Epithelial cell of proximal tubule (primary cell): ENCODE data around the gene CLDN20. TPM values are rescaled to one million over a fixed set of nuclear protein-coding genes. Genes with fewer than 3 reads are reported as not detected.
"Not testable (repeated sequence)": the region's sequence is repeated elsewhere in the genome, so short reads cannot be mapped to it uniquely, and the experiment has no call there.

Experiments
- DNase-seq: peaks from one replicate; pipeline ENCODE4 v3.0.0-alpha.2; 2011; ENCODE audit warnings: low read depth
- H3K4me3 ChIP-seq: 2 replicates; pipeline ENCODE4 v1.5.1; 2011; ENCODE audit warnings: low read depth, mild to moderate bottlenecking, low read length
- total RNA-seq: library from RNA; depleted of rRNA; stranded (reverse); fragments of >200 nt; gene quantifications from 2 replicates; pipeline ENCODE4 v1.2.3, GENCODE V29; 2015
- TF ChIP-seq, protein P1 (sequence below): conservative IDR thresholded peaks from 2 replicates; pipeline ENCODE4 v1.5.1; 2012; ENCODE audit warnings: low read depth, mild to moderate bottlenecking, low read length

The CLDN20 gene
- total RNA-seq, 1 donor from 2014 or later = not detected

DNA sequence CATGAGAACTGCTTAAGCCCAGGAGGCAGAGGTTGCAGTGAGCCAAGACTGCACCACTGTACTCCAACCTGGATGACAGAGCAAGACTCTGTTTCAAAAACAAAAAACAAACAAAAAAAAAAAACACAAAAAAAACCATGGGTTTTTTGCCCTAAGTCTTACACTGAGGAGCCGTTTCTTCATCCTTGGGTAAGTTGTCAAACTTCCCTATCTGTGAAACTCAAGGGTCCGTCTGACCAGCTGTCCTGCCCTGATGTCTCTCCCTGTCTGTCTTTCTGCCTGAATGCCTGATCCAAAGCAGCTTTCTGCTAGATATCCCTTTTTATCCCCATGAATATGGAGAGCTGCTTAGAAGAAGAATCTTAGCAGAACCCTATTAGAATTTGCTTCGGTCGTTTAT is 41.3 kb upstream of the CLDN20 start:
- TF ChIP-seq, protein P1, sequence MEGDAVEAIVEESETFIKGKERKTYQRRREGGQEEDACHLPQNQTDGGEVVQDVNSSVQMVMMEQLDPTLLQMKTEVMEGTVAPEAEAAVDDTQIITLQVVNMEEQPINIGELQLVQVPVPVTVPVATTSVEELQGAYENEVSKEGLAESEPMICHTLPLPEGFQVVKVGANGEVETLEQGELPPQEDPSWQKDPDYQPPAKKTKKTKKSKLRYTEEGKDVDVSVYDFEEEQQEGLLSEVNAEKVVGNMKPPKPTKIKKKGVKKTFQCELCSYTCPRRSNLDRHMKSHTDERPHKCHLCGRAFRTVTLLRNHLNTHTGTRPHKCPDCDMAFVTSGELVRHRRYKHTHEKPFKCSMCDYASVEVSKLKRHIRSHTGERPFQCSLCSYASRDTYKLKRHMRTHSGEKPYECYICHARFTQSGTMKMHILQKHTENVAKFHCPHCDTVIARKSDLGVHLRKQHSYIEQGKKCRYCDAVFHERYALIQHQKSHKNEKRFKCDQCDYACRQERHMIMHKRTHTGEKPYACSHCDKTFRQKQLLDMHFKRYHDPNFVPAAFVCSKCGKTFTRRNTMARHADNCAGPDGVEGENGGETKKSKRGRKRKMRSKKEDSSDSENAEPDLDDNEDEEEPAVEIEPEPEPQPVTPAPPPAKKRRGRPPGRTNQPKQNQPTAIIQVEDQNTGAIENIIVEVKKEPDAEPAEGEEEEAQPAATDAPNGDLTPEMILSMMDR = no peak
- no peak for DNase-seq
- no peak overlapping the region for H3K4me3 ChIP-seq

DNA sequence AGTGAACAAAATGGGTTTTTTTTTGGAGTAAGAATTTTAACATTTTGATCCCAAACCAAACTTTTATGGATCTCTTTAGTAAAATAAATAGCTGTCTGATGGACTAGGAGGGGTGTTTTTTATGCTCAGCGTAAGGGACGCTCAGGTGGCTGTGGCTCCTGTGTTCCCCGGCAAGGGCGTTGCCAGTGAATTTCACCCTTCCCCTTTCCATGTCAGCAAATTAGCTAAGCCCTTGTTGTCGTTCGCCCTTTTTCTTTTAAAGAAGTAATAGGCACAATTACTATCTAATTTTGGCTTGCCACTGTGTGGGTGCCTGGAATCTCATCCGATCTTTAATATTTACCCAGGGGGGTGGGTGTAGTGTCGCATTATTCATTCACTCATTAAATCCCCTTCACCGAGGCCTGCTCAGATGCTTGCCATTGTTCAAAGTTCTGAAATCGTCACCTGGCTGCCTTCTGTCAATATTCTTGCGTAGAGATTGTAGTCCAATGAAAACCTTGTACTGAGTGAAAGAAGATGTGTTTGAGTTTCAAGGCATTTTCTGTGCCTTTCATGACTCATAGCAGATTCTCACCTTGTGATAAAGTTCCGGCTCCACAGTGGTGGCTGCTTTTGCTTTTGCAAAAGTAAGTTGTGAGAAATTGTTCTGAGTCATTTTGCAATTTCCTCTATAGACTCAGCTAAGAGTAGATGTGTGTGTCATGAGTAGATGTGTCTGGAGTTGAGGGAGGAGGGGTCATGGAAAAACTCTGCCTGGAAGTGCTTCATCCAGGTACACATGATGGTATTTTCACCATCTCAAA is 40.0 kb upstream of the CLDN20 start:
- peak overlapping the region; percentile 6 for H3K4me3 ChIP-seq
- TF ChIP-seq, protein P1 = no peak

DNA sequence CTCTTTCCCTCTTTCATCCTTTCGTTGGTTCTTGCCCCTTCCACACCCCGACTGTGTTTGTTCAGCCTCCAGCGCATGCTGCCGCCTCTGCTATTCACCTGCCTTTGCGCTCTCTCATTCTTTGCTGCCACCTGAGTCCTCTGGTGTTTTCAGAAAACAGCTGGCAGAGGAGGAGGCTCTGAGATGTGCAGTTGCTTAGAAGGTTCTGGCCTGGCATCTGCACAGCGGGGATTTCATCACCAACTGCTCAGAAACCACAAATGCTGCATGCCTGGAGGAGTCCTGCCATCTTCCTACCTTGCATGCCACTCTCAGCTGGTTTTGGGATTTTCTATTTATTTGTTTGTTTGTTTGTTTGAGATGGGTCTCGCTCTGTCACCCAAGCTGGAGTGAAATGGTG is 39.2 kb upstream of the CLDN20 start:
- H3K4me3 ChIP-seq = no peak overlapping the region
- TF ChIP-seq, protein P1 = no peak
- no peak for DNase-seq

More for the DNA sequence above, 40.0 kb upstream of the CLDN20 start:
- DNase-seq = peak; percentile 78

DNA sequence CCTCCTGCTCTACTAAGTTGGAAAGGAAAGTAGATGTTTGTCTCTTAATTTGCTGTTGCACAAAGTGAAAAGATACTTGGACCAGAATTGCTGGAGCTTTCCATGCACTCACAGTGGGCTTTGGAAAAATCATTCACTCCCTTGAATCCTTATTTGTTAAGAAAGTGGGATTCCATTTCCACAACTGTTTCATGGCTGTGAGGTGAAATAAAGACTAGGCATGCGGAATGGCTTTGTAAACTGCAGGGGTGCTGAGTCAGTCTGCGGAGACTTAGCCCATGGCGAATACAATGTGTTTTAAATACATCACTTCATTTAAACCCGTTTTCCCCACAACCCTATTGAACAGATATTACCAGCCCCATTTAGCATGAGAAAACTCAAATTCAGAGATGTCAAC is 36.8 kb upstream of the CLDN20 start:
- no peak overlapping the region for H3K4me3 ChIP-seq
- TF ChIP-seq, protein P1 = no peak
- no peak for DNase-seq

DNA sequence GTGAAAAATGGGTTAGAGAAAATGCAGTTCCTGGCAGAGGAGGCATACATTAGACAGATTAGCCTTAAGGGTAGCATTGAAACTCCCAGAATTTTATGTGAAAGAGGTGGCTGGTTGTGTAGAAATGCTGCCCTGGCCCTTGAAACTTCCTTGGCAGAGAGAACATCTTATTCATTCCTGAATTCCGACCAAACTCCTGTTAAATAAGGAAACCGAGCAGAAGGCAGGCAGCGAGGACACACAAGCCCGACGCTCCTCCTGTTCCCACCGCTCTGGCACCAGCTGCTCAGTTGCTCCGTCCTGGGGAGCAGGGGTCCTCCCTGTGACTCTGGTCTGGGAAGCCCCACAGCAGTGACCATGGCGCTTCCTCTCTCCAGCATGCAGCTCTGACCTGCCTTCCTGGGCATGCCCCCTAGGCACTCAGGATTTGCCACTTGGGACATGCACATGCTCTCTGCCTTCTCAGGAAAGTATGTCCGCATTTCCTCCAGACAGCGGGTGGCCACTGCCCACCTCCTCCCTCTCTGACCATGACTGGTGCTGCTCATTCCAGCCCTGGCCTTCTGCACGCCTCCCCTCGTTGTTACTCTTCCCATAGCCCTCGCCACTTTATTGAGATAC is 35.2 kb upstream of the CLDN20 start:
- no peak overlapping the region for H3K4me3 ChIP-seq
- DNase-seq = no peak
- TF ChIP-seq, protein P1 = no peak

DNA sequence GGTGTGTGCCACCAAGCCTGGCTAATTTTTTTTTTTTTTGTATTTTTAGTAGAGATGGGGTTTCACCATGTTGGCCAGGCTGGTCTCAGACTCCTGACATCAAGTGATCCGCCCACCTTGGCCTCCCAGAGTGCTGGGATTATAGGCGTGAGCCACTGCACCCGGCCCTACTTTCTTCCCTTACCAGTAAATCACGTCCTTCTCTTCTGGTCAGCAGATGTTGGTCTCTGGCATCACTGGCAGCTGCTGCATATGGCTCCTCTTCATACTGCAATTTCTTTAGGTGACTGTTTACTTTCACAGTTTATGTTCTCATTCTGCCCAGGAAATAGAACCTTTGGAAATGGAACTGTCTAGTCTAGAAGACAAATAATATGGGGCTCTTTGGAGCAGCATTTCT is 32.8 kb upstream of the CLDN20 start:
- not testable (repeated sequence) for DNase-seq, H3K4me3 ChIP-seq

DNA sequence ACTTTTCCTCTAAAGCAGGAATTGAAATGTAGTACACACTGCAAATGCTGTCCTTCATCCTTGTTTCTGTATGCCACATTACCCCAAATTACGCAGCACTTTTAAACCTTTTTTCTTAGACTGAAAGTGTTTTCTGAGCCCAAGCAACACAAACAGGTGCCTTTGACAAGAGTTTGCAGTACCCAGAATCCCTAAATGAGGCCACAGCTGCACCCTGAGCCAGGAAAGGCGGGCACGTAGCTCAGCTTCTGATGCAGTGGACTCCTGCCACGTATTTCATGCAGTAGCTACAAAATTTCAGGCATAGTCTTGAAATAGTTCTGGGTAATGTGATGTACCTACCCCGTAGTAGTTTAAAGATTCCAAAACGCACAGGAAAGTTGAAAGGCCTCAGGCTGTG is 31.0 kb upstream of the CLDN20 start:
- no peak overlapping the region for H3K4me3 ChIP-seq
- TF ChIP-seq, protein P1 = no peak
- no peak for DNase-seq
